GM12878 (cell line): Measurements from ENCODE around the gene ZNF467. TPM values are rescaled to one million over a fixed set of nuclear protein-coding genes. Genes with fewer than 3 reads are reported as not detected.

Source experiments
- BACH1 ChIP-seq: fragments of 450-650 bp; IDR thresholded peaks from 2 replicates; pipeline ENCODE4 v1.6.1; 2017; ENCODE audit warnings: mild to moderate bottlenecking, borderline replicate concordance
- BHLHE40 ChIP-seq, 2 experiments: fragments of 450-650 bp in 1 of 2; IDR thresholded peaks; 2 replicates each; pipeline ENCODE4 v1.6.1; 2011 to 2017; ENCODE audit warnings: low read depth in 2 of 2, borderline replicate concordance in 1 of 2, improper control_type of control experiment in 1 of 2, low read length in 1 of 2, mild to moderate bottlenecking in 1 of 2
- NFIC ChIP-seq: IDR thresholded peaks from 2 replicates; pipeline ENCODE4 v1.6.1; 2012; ENCODE audit warnings: low read depth, mild to moderate bottlenecking, inconsistent platforms, low read length, moderate library complexity
- RAD21 ChIP-seq: IDR thresholded peaks from 2 replicates; pipeline ENCODE4 v1.6.1; 2011; ENCODE audit warnings: mild to moderate bottlenecking, low read depth, low read length, moderate library complexity; ENCODE audit not compliant: insufficient read depth
- TARDBP ChIP-seq: IDR thresholded peaks from 2 replicates; pipeline ENCODE4 v1.6.1; 2016; ENCODE audit warnings: borderline replicate concordance
- TCF3 ChIP-seq: IDR thresholded peaks from 2 replicates; pipeline ENCODE4 v1.6.1; 2012; ENCODE audit warnings: low read depth, mild to moderate bottlenecking, low read length, borderline replicate concordance; ENCODE audit not compliant: insufficient read depth
- WRNIP1 ChIP-seq: IDR thresholded peaks from 2 replicates; pipeline ENCODE4 v1.6.1; 2011; ENCODE audit warnings: low read depth, low read length, improper control_type of control experiment, borderline replicate concordance
- polyA plus RNA-seq, 11 experiments: library from polyadenylated mRNA; depleted of rRNA in 4 of 11; unstranded in 6 of 11; stranded (reverse) in 5 of 11; fragments of >200 nt; fragmentation: Nextera tagmentation in 4 of 11; fragmentation: Illumina TruSeq in 1 of 11; extraction: Ambion mirVana in 4 of 11; extraction: Trizol in 1 of 11; gene quantifications; 1 replicate in 1 of 11; 2 replicates in 10 of 11; pipeline versions ENCODE4 v1.2.1 to v1.2.3, GENCODE V29; 2011 to 2016; ENCODE audit warnings: inconsistent platforms in 2 of 11, missing spikeins in 2 of 11, low read depth in 1 of 11
- total RNA-seq, 4 experiments: library from RNA; depleted of rRNA in 3 of 4; stranded (reverse); fragments of >200 nt in 3 of 4; fragmentation: Illumina TruSeq in 1 of 4; extraction: Trizol in 1 of 4; gene quantifications; 2 replicates each; pipeline versions ENCODE4 v1.2.1 to v1.2.3, GENCODE V29; 2013 to 2021
- TF ChIP-seq, protein P1 (sequence below): IDR thresholded peaks from 2 replicates; pipeline ENCODE4 v1.6.1; 2012; ENCODE audit warnings: low read depth, low read length, improper control_type of control experiment
- TF ChIP-seq, protein P2 (sequence below): IDR thresholded peaks from 2 replicates; pipeline ENCODE4 v1.6.1; 2011; ENCODE audit warnings: borderline replicate concordance, low read depth, mild to moderate bottlenecking, moderate library complexity, low read length; ENCODE audit not compliant: insufficient read depth, poor library complexity, severe bottlenecking

The ZNF467 gene
- total and polyA plus RNA-seq, 10 of the 15 experiments (the other 5 are each of a cell fraction or from before 2014, with no cell fraction given) = not detected

DNA sequence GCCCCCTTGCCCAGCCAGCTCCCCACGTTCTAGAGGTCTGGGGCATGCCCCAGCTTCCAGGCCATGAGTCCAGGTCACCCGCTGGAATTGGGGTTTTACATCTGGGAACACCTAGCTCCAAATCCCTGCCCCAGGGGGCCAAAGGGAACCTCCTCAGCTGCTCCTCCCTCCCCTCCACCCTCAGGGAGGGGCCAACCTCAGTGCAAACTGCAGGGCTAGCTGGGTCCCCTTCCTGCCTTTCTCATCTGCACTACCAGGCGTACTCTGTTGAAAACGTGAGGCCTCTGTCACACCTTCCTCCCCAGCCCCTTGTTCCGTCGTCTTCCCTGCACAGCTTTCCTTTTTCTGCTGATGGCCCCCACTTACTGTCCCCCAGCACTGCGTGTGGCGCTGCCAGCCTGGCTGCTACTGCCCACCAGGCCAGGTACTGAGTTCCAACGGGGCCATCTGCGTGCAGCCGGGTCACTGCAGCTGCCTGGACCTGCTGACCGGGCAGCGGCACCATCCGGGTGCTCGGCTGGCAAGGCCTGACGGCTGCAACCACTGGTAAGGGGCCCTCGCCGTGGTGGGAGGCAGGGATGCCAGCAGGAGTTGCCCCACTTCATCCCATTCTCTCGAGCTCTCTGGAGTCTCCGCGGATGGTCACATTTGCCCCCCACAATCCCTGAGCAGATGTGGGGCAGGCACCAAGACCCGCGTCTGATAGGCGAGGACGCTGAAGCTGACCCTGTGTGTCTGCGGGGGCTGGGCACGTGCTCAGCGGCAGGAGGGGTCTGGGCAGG lies 40.1 kb upstream of the ZNF467 start (continued):
- TF ChIP-seq BHLHE40 (IDR thresholded peaks at IDR 0.05; ENCODE audit: borderline replicate concordance in 1 of 2, low read depth in 2 of 2, low read length in 1 of 2) (no peak), TCF3 (no peak), WRNIP1 (no peak), NFIC (no peak), RAD21 (no peak), BACH1 (no peak), TARDBP (no peak)
- TF ChIP-seq, protein P1, sequence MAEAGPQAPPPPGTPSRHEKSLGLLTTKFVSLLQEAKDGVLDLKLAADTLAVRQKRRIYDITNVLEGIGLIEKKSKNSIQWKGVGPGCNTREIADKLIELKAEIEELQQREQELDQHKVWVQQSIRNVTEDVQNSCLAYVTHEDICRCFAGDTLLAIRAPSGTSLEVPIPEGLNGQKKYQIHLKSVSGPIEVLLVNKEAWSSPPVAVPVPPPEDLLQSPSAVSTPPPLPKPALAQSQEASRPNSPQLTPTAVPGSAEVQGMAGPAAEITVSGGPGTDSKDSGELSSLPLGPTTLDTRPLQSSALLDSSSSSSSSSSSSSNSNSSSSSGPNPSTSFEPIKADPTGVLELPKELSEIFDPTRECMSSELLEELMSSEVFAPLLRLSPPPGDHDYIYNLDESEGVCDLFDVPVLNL = no peak
- TF ChIP-seq, protein P2, sequence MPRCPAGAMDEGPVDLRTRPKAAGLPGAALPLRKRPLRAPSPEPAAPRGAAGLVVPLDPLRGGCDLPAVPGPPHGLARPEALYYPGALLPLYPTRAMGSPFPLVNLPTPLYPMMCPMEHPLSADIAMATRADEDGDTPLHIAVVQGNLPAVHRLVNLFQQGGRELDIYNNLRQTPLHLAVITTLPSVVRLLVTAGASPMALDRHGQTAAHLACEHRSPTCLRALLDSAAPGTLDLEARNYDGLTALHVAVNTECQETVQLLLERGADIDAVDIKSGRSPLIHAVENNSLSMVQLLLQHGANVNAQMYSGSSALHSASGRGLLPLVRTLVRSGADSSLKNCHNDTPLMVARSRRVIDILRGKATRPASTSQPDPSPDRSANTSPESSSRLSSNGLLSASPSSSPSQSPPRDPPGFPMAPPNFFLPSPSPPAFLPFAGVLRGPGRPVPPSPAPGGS = no peak
